Skeletal muscle tissue (tissue), 4 donors: ENCODE results near the gene BCAS3. TPM values are rescaled to one million over a fixed set of nuclear protein-coding genes. Genes with fewer than 3 reads are reported as not detected.
A peak's percentile ranks its signal among the peaks of the same experiment; 100 is the strongest.

Experiments used
- H3K27ac ChIP-seq: one replicate; pipeline ENCODE4 v1.7.0; 2013; ENCODE audit warnings: mild to moderate bottlenecking, low read depth, low read length, inconsistent platforms
- H3K27me3 ChIP-seq, 3 donors: one replicate each; pipeline ENCODE4 v1.7.0; 2013; ENCODE audit warnings: low read length in 3 of 3; ENCODE audit not compliant: control insufficient read depth in 3 of 3, insufficient read depth in 3 of 3
- H3K36me3 ChIP-seq, 3 donors: one replicate each; pipeline ENCODE4 v1.7.0; 2013; ENCODE audit warnings: low read length in 3 of 3; ENCODE audit not compliant: control insufficient read depth in 3 of 3, insufficient read depth in 3 of 3
- H3K4me1 ChIP-seq, 3 donors: one replicate each; pipeline ENCODE4 v1.7.0; 2013; ENCODE audit warnings: low read length in 3 of 3, mild to moderate bottlenecking in 3 of 3; ENCODE audit not compliant: control insufficient read depth in 3 of 3, insufficient read depth in 3 of 3
- H3K4me3 ChIP-seq, 3 donors: one replicate each; pipeline ENCODE4 v1.7.0; 2013; ENCODE audit warnings: low read length in 3 of 3
- H3K9ac ChIP-seq, 3 donors: one replicate each; pipeline ENCODE4 v1.7.0; 2013; ENCODE audit warnings: low read length in 3 of 3, mild to moderate bottlenecking in 3 of 3, moderate library complexity in 2 of 3, low read depth in 1 of 3
- H3K9me3 ChIP-seq, 3 donors: one replicate each; pipeline ENCODE4 v1.7.0; 2013; ENCODE audit warnings: low read length in 3 of 3; ENCODE audit not compliant: control insufficient read depth in 3 of 3
- total RNA-seq: library from RNA; depleted of rRNA; stranded (reverse); fragments of >200 nt; gene quantifications from one replicate; pipeline ENCODE4 v1.2.3, GENCODE V29; 2014
- donor health status: Osteomylitis.

The BCAS3 gene
- total RNA-seq, 1 donor from 2014 or later: 25.1 TPM

DNA sequence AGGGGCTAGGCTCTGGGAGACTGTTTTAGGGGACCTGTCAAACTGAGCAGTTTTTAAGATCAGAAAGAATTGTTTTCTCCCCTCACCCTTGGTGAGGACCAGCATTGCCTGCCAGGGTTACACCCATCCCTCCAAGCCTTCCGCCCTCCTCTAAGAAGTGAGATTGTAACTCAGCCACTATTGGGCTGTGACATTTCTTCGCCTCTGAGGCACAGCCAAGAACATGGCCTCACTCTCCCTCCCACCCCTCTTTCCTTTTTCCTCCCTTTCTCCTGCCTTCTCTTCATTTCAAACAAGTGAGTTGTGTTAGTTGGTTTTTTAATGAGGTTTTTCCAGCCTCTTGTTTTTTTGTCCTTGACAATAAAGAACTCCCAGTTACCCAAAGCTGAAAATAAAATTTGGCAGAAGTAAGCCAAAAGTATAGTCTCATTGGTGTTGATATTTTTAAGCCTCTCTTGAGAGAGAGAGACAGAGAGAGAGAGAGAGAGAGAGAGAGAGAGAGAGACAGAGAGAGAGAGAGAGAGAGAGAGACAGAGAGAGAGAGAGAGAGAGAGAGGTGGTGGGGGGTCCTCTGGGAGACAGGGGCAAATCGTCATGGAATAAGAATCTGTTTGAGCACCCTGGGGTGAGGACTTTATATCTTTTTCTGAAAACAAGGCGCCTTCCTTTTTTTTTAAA lies 644.8 kb downstream of the BCAS3 start:
- Histone ChIP-seq H3K4me1 (peaks cover 11 to 17% (median 12%) of the 10 kb centered on the region in 3 donors), H3K27ac (peak overlapping the region; percentile 62), H3K9ac (no peak overlapping the region), H3K36me3 (no peaks in the 10 kb centered on the region), H3K4me3 (no peak overlapping the region), H3K9me3 (no peaks in the 10 kb centered on the region), H3K27me3 (no peaks in the 10 kb centered on the region)

GRCh38 chr17:61323003-61323908 lies 645.6 kb downstream of the BCAS3 start:
- Histone ChIP-seq H3K4me3 (no peak overlapping the region), H3K9me3 (no peaks in the 10 kb centered on the region), H3K36me3 (no peaks in the 10 kb centered on the region), H3K4me1 (peaks cover 10 to 11% (median 11%) of the 10 kb centered on the region in 3 donors), H3K27me3 (no peaks in the 10 kb centered on the region), H3K9ac (peak overlapping the region in 1 of 3 donors; percentile 19), H3K27ac (peak overlapping the region; percentile 62)

DNA sequence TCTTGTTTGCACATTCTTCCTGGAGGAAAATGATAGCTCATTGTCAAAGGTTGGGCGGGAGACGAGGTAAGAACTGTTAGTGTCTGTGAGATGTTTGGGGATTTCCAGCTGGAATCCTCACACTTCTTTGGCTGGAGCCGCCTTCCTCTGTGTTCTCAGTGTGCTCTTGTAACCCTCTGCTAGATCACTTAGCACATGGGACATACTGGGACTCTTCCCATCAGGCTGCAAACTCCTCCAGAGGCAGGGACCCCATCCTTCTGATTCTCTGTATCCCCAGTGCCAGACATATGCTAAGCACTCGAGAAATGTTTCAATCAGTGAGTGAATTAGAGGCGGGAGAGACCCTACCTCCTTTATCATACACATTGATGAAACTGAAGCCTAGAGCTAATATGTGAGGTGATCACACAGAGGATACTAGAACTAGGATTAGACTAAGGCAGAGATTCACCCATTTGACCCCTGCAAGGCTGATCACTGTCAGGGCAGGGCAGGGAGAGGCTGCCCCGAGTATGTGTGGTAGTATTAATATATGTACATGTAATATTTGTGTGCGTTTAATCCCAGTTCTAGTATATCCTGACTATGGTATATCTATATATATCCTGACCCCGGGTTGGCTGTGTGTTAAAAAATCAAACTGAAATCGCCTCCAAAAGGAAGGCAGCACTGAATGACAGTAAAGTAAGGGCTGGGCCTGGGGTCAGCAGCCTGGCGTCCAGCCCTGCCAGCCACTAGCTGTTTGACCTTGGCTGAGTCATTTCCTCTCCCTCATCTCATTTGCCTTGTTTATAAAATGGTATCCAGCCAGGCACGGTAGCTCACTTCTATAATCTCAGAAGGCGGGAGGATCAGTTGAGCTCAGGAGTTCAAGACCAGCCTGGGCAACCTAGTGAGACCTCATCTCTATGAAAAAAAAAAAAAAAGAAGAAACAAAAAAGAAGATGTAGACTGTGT lies 646.5 kb downstream of the BCAS3 start:
- peak overlapping the region in 1 of 3 donors; percentile 19 for H3K9ac ChIP-seq
- no peak overlapping the region for H3K4me3 ChIP-seq
- H3K9me3 ChIP-seq: no peaks in the 10 kb centered on the region
- H3K36me3 ChIP-seq: no peaks in the 10 kb centered on the region
- no peaks in the 10 kb centered on the region for H3K27me3 ChIP-seq
- H3K4me1 ChIP-seq: peaks cover 6 to 11% (median 10%) of the 10 kb centered on the region in 3 donors
- H3K27ac ChIP-seq: peak overlapping the region; percentile 62

- peak overlapping the region; percentile 47 for H3K27ac ChIP-seq
- no peaks in the 10 kb centered on the region for H3K27me3 ChIP-seq
- peaks cover 6 to 11% (median 10%) of the 10 kb centered on the region in 3 donors for H3K4me1 ChIP-seq
- no peak overlapping the region for H3K9ac ChIP-seq
- H3K9me3 ChIP-seq: no peaks in the 10 kb centered on the region
- H3K4me3 ChIP-seq: no peak overlapping the region
- H3K36me3 ChIP-seq: no peaks in the 10 kb centered on the region
These were observed 647.3 kb downstream of the BCAS3 start for GRCh38 chr17:61324950-61325349.

GRCh38 chr17:61325382-61326073 lies 647.9 kb downstream of the BCAS3 start:
- Histone ChIP-seq H3K27me3 (no peaks in the 10 kb centered on the region), H3K9ac (no peak overlapping the region), H3K4me3 (no peak overlapping the region), H3K4me1 (peaks cover 6 to 11% (median 10%) of the 10 kb centered on the region in 3 donors), H3K27ac (peak overlapping the region; percentile 47), H3K36me3 (no peaks in the 10 kb centered on the region), H3K9me3 (no peaks in the 10 kb centered on the region)

GRCh38 chr17:61326330-61326729 lies 648.7 kb downstream of the BCAS3 start:
- Histone ChIP-seq H3K9ac (no peak overlapping the region), H3K4me3 (no peak overlapping the region), H3K9me3 (no peaks in the 10 kb centered on the region), H3K27ac (no peak overlapping the region), H3K36me3 (no peaks in the 10 kb centered on the region), H3K27me3 (no peaks in the 10 kb centered on the region), H3K4me1 (peaks cover 10 to 14% (median 11%) of the 10 kb centered on the region in 3 donors)

GRCh38 chr17:61328351-61328750 lies 650.7 kb downstream of the BCAS3 start:
- Histone ChIP-seq H3K9me3 (no peaks in the 10 kb centered on the region), H3K27me3 (no peaks in the 10 kb centered on the region), H3K4me1 (peaks cover 10 to 21% (median 20%) of the 10 kb centered on the region in 3 donors), H3K9ac (no peak overlapping the region), H3K27ac (no peak overlapping the region), H3K4me3 (no peak overlapping the region), H3K36me3 (no peaks in the 10 kb centered on the region)

GRCh38 chr17:61330174-61331150 lies 652.8 kb downstream of the BCAS3 start:
- no peaks in the 10 kb centered on the region for H3K9me3 ChIP-seq
- no peaks in the 10 kb centered on the region for H3K27me3 ChIP-seq
- no peaks in the 10 kb centered on the region for H3K36me3 ChIP-seq
- peaks cover 0 to 15% (median 14%) of the 10 kb centered on the region in 3 donors for H3K4me1 ChIP-seq
- H3K27ac ChIP-seq: no peak overlapping the region
- H3K9ac ChIP-seq: no peak overlapping the region
- H3K4me3 ChIP-seq: no peak overlapping the region
